Suprapubic skin (tissue), 4 donors: ENCODE data around the gene WFDC10B. TPM values are rescaled to one million over a fixed set of nuclear protein-coding genes. Genes with fewer than 3 reads are reported as not detected.
"Not testable (repeated sequence)": the region's sequence is repeated elsewhere in the genome, so short reads cannot be mapped to it uniquely, and the experiment has no call there.

ENCODE experiments used
- DNase-seq, 2 donors: peaks; one replicate each; pipeline ENCODE4 v3.0.0-alpha.2; 2019; ENCODE audit warnings: low spot score in 2 of 2
- H3K27ac ChIP-seq: fragments of 200-600 bp; sonication (generic); one replicate; pipeline ENCODE4 v1.5.1; 2019
- H3K27me3 ChIP-seq: fragments of 200-600 bp; sonication (generic); one replicate; pipeline ENCODE4 v1.5.1; 2019
- H3K36me3 ChIP-seq: fragments of 200-600 bp; sonication (generic); one replicate; pipeline ENCODE4 v1.5.1; 2019
- H3K4me1 ChIP-seq: fragments of 200-600 bp; sonication (generic); one replicate; pipeline ENCODE4 v1.5.1; 2019
- H3K4me3 ChIP-seq: fragments of 200-600 bp; sonication (generic); one replicate; pipeline ENCODE4 v1.5.1; 2019; ENCODE audit warnings: mild to moderate bottlenecking
- H3K9me3 ChIP-seq: fragments of 200-600 bp; sonication (generic); one replicate; pipeline ENCODE4 v1.5.1; 2019
- EP300 ChIP-seq: sonication (generic); formaldehyde crosslinking; IDR thresholded peaks from one replicate; pipeline ENCODE4 v1.6.1; 2017; ENCODE audit warnings: antibody characterized with exemption
- POLR2A ChIP-seq, 2 donors: fragments of 450-650 bp; IDR thresholded peaks; one replicate each; pipeline ENCODE4 v1.6.1; 2017; ENCODE audit warnings: antibody characterized with exemption in 2 of 2, mild to moderate bottlenecking in 2 of 2, moderate library complexity in 2 of 2
- POLR2AphosphoS5 ChIP-seq, 3 donors: sonication (generic); formaldehyde crosslinking; IDR thresholded peaks; one replicate each; pipeline ENCODE4 v1.6.1; 2017; ENCODE audit warnings: antibody characterized with exemption in 3 of 3
- WGBS: methylation state at CpG from one replicate; pipeline ENCODE4 v1.1.5; 2018; 5-methylcytosine and 5-hydroxymethylcytosine counted together
- total RNA-seq, 4 donors: library from RNA; depleted of rRNA; stranded (reverse); fragments of >200 nt; gene quantifications; one replicate each; pipeline ENCODE4 v1.1.0, GENCODE V29; 2016
- TF ChIP-seq, protein P1 (sequence below), 2 donors: fragments of 200-600 bp in 1 of 2; fragments of 450-650 bp in 1 of 2; sonication (generic) in 1 of 2; IDR thresholded peaks; one replicate each; pipeline ENCODE4 v1.5.1; 2016 to 2019; ENCODE audit warnings: antibody characterized with exemption in 2 of 2, mild to moderate bottlenecking in 1 of 2, moderate library complexity in 1 of 2

Gene WFDC10B
- total RNA-seq, 4 donors from 2014 or later = not detected

DNA sequence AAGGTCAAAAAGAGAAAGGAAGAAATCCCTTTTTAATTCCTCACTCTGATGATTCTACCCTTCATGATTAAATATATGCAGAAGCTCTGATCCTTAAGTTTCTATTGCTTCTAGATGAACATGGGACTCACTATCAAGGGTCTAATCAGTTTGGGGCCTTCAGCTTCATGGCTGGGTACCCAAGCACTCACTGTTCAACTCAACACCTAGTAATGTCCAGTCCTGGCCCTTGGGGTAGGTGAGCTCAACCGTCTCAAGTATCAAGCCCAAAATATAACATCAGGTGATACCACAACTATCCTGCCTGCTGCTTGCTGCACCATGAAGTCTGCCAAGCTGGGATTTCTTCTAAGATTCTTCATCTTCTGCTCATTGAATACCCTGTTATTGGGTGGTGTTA lies 17.2 kb upstream of the WFDC10B start, which contains the start of gene SPINT4:
SPINT4 (plus strand) TSS at position 301 of the 400 bp plus-strand sequence; CDS start at position 322, 21 bp downstream.
- 80% methylated on average over 1 of the region's 1 CpG for WGBS
- TF ChIP-seq POLR2AphosphoS5 (IDR thresholded peaks at IDR 0.05) = no peak
- TF ChIP-seq, protein P1, sequence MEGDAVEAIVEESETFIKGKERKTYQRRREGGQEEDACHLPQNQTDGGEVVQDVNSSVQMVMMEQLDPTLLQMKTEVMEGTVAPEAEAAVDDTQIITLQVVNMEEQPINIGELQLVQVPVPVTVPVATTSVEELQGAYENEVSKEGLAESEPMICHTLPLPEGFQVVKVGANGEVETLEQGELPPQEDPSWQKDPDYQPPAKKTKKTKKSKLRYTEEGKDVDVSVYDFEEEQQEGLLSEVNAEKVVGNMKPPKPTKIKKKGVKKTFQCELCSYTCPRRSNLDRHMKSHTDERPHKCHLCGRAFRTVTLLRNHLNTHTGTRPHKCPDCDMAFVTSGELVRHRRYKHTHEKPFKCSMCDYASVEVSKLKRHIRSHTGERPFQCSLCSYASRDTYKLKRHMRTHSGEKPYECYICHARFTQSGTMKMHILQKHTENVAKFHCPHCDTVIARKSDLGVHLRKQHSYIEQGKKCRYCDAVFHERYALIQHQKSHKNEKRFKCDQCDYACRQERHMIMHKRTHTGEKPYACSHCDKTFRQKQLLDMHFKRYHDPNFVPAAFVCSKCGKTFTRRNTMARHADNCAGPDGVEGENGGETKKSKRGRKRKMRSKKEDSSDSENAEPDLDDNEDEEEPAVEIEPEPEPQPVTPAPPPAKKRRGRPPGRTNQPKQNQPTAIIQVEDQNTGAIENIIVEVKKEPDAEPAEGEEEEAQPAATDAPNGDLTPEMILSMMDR (IDR thresholded peaks at IDR 0.05) = no peak
- no peak for TF ChIP-seq POLR2A (IDR thresholded peaks at IDR 0.05)
- no peak for TF ChIP-seq EP300
- Histone ChIP-seq H3K27ac (no peak within 1 kb of the TSS), H3K27me3 (peaks cover 4% of the 10 kb centered on the region), H3K9me3 (no peaks in the 10 kb centered on the region), H3K4me1 (no peaks in the 10 kb centered on the region), H3K36me3 (no peaks in the 10 kb centered on the region), H3K4me3 (no peak within 1 kb of the TSS)
- no peak for DNase-seq

DNA sequence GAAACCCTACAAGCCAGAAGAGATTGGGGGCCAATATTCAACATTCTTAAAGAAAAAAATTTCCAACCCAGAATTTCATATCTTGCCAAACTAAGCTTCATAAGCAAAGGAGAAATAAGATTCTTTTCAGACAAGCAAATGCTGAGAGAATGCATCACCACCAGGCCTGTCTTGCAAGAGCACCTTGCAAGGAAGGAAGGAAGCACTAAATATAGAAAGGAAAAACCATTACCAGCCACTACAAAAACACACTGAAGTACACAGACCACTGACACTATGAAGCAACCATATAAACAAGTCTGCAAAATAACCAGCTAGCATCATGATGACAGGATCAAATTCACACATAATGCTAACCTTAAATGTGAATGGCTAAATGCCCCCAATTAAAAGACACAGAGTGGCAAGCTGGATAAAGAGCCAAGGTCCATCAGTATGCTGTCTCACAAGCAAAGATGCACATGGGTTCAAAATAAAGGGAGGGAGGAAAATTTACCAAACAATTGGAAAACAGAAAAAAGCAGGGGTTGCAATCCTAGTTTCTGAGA lies 11.4 kb upstream of the WFDC10B start:
- H3K4me3 ChIP-seq, H3K4me1 ChIP-seq, H3K27ac ChIP-seq, DNase-seq, H3K36me3 ChIP-seq, H3K9me3 ChIP-seq: not testable (repeated sequence)
- H3K27me3 ChIP-seq = peaks cover 13% of the 10 kb centered on the region

DNA sequence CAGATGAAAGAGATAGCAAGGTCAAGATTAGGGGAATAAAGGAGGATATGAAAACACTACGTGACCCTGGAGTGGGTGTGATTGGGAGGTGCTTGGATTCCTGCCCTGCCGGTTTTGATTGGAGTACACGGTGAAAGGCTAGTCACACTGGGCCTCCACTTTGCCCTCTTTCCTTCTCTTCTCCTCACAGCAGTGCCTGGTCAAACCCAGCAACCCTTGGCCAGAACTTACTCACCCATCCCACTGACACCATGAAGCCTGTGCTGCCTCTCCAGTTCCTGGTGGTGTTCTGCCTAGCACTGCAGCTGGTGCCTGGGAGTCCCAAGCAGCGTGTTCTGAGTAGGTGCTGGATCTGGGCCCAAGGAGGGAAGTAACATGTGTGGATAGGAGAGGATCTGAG lies 2.9 kb downstream of the WFDC10B start, which contains the start of gene WFDC13:
WFDC13 (plus strand) TSS at position 166 of the 400 bp plus-strand sequence; CDS start at position 252, 86 bp downstream.
- no peaks in the 10 kb centered on the region for H3K9me3 ChIP-seq
- H3K36me3 ChIP-seq = no peaks in the 10 kb centered on the region
- DNase-seq = no peak
- WGBS = 63% methylated on average over 4 of the region's 4 CpGs
- H3K4me3 ChIP-seq = no peak within 1 kb of the TSS
- TF ChIP-seq, protein P1 (IDR thresholded peaks at IDR 0.05) = no peak
- TF ChIP-seq EP300 (no peak), POLR2A (IDR thresholded peaks at IDR 0.05) (no peak), POLR2AphosphoS5 (IDR thresholded peaks at IDR 0.05) (no peak)
- no peaks in the 10 kb centered on the region for H3K27me3 ChIP-seq
- no peaks in the 10 kb centered on the region for H3K4me1 ChIP-seq
- H3K27ac ChIP-seq = no peak within 1 kb of the TSS

DNA sequence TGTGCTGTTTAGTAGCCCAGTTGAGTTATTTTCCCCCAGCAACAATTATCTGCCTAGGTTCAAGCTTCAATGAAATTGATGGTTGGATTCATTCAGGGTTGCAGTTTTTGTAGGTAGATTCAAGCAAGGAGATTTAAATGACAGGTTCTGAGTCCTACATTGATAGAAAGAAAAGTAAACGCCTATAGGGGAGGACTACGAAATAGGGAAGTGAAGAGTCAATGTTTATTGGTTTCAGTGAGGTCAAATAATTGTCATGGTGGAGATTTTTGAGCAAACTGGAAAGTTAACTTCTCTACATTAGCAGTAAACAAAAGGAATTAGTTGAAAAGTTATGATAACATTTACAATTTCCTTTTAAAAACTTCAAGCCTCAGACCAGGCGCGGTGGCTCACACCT lies 3.7 kb downstream of the WFDC10B start:
- TF ChIP-seq, protein P1 (IDR thresholded peaks at IDR 0.05) = no peak
- TF ChIP-seq POLR2AphosphoS5 (IDR thresholded peaks at IDR 0.05) (no peak), EP300 (no peak), POLR2A (IDR thresholded peaks at IDR 0.05) (no peak)
- WGBS = 65% methylated on average over 4 of the region's 4 CpGs
- no peak overlapping the region for H3K4me3 ChIP-seq
- no peaks in the 10 kb centered on the region for H3K36me3 ChIP-seq
- no peaks in the 10 kb centered on the region for H3K4me1 ChIP-seq
- no peaks in the 10 kb centered on the region for H3K9me3 ChIP-seq
- no peak overlapping the region for H3K27ac ChIP-seq
- DNase-seq = no peak
- no peaks in the 10 kb centered on the region for H3K27me3 ChIP-seq

DNA sequence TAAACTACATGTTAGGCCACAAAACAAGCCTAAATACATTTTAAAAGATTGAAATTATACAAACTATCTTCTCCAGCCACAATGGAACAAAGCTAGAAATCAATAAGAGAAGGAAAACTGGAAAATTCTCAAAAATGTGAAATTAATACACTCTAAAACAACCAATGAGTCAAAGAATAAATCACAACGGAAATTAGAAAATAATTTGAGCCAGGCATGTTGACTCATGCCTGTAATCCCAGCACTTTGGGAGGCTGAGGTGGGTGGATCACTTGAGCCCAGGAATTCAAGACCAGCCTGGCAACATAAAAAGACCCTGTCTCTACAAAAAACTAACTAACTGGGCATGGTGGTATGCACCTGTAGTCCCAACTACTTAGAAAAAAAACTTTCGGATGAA lies 9.3 kb downstream of the WFDC10B start:
- Histone ChIP-seq H3K27ac (no peak overlapping the region), H3K27me3 (no peaks in the 10 kb centered on the region), H3K4me3 (no peak overlapping the region), H3K4me1 (no peaks in the 10 kb centered on the region), H3K9me3 (no peaks in the 10 kb centered on the region), H3K36me3 (no peaks in the 10 kb centered on the region)
- no peak for TF ChIP-seq EP300
- TF ChIP-seq, protein P1 (IDR thresholded peaks at IDR 0.05) = no peak
- TF ChIP-seq POLR2AphosphoS5 (IDR thresholded peaks at IDR 0.05) = no peak
- no peak for TF ChIP-seq POLR2A (IDR thresholded peaks at IDR 0.05)
- WGBS = 64% methylated on average over 2 of the region's 2 CpGs
- no peak for DNase-seq

DNA sequence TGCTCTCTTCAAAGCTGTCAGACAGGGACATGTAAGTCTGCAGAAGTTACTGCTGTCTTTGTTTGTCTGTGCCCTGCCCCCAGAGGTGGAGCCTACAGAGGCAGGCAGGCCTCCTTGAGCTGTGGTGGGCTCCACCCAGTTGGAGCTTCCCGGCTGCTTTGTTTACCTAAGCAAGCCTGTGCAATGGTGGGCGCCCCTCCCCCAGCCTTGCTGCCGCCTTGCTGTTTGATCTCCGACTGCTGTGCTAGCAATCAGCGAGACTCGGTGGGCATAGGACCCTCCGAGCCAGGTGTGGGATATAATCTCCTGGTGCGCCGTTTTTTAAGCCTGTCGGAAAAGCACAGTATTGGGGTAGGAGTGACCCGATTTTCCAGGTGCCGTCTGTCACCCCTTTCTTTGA lies 11.5 kb downstream of the WFDC10B start:
- not testable (repeated sequence) for H3K9me3 ChIP-seq, H3K4me1 ChIP-seq, H3K4me3 ChIP-seq, DNase-seq, H3K36me3 ChIP-seq, H3K27ac ChIP-seq, H3K27me3 ChIP-seq
- 89% methylated on average over 10 of the region's 12 CpGs for WGBS
